ENCODE results near the gene ITGB4. TPM values are rescaled to one million over a fixed set of nuclear protein-coding genes. Genes with fewer than 3 reads are reported as not detected.

Gene ITGB4
- total and polyA plus RNA-seq, 2 of the 13 experiments (the other 11 are each of a cell fraction or from before 2014, with no cell fraction given), result 6.9 to 14.5 TPM

GRCh38 chr17:75740631-75741077, 19.4 kb downstream of the ITGB4 start (continued):
- TF ChIP-seq HMGXB4 (CRISPR knock-in tag; IDR thresholded peaks at IDR 0.05; ENCODE audit: borderline replicate concordance in 1 of 2, low read depth in 1 of 2), result peak in 1 of 2 experiments; percentile 66; a peak in 1 of 4 replicates
- TF ChIP-seq ISX (CRISPR knock-in tag; conservative IDR thresholded peaks at IDR 0.05), result no peak
- TF ChIP-seq ZNF792 (CRISPR knock-in tag; IDR thresholded peaks at IDR 0.05), result 0 out of 2 replicates have a peak, but pooled peaks have one; percentile 26
- TF ChIP-seq ZBTB33 (CRISPR knock-in tag; IDR thresholded peaks at IDR 0.05), result no peak
- peak; percentile 43; the same call in 1 of the 2 replicates for TF ChIP-seq KDM5B (CRISPR knock-in tag; IDR thresholded peaks at IDR 0.05; ENCODE audit: borderline replicate concordance)
- no peak for TF ChIP-seq ZNF224 (CRISPR knock-in tag; IDR thresholded peaks at IDR 0.05)
- TF ChIP-seq FOXA1 (IDR thresholded peaks at IDR 0.05), result no peak
- TF ChIP-seq FOXA1 (CRISPR knock-in tag; IDR thresholded peaks at IDR 0.05), result 0 out of 2 replicates have a peak, but pooled peaks have one; percentile 33
- no peak for TF ChIP-seq BCLAF1 (IDR thresholded peaks at IDR 0.05)
- TF ChIP-seq ZNF441 (CRISPR knock-in tag; IDR thresholded peaks at IDR 0.05; ENCODE audit: borderline replicate concordance), result peak; percentile 52; the same call in 1 of the 2 replicates
- no peak for TF ChIP-seq MYC (CRISPR knock-in tag; IDR thresholded peaks at IDR 0.05; ENCODE audit: borderline replicate concordance)
- no peak for TF ChIP-seq KDM5A (IDR thresholded peaks at IDR 0.05; ENCODE audit: borderline replicate concordance, low read length)
- no peak for TF ChIP-seq NCOA2 (CRISPR knock-in tag; IDR thresholded peaks at IDR 0.05)
- TF ChIP-seq ZNF468 (CRISPR knock-in tag; IDR thresholded peaks at IDR 0.05), result 0 out of 2 replicates have a peak, but pooled peaks have one; percentile 42
- 0 out of 2 replicates have a peak, but pooled peaks have one; percentile 33 for TF ChIP-seq TERF1 (CRISPR knock-in tag; IDR thresholded peaks at IDR 0.05)
- TF ChIP-seq ZNF709 (CRISPR knock-in tag; IDR thresholded peaks at IDR 0.05), result no peak
- no peak for TF ChIP-seq PAF1 (CRISPR knock-in tag; IDR thresholded peaks at IDR 0.05)
- no peak for TF ChIP-seq ZNF770 (CRISPR knock-in tag; IDR thresholded peaks at IDR 0.05)
- TF ChIP-seq PRMT3 (CRISPR knock-in tag; IDR thresholded peaks at IDR 0.05; ENCODE audit: borderline replicate concordance, low read depth), result no peak
- no peak for TF ChIP-seq FOXJ3 (CRISPR knock-in tag; IDR thresholded peaks at IDR 0.05; ENCODE audit: borderline replicate concordance)
- no peak for TF ChIP-seq SMARCE1 (IDR thresholded peaks at IDR 0.05; ENCODE audit: borderline replicate concordance)
